Esophagus (tissue), 2 donors: ENCODE measurements around the gene UGT2B10. TPM values are rescaled to one million over a fixed set of nuclear protein-coding genes. Genes with fewer than 3 reads are reported as not detected.
A peak's percentile ranks its signal among the peaks of the same experiment; 100 is the strongest.
"Not testable (repeated sequence)": the region's sequence is repeated elsewhere in the genome, so short reads cannot be mapped to it uniquely, and the experiment has no call there.

Source experiments
- H3K27ac ChIP-seq, 2 donors: one replicate each; pipeline ENCODE4 v1.5.1; 2013; ENCODE audit warnings: low read depth in 2 of 2, mild to moderate bottlenecking in 2 of 2, inconsistent platforms in 1 of 2, low read length in 1 of 2, moderate library complexity in 1 of 2
- H3K27me3 ChIP-seq, 2 donors: one replicate each; pipeline ENCODE4 v1.6.1; 2013; ENCODE audit warnings: low read length in 2 of 2, control low read depth in 1 of 2, mild to moderate bottlenecking in 1 of 2; ENCODE audit not compliant: insufficient read depth in 2 of 2, control insufficient read depth in 1 of 2
- H3K36me3 ChIP-seq, 2 donors: one replicate each; pipeline ENCODE4 v1.6.1; 2013; ENCODE audit warnings: low read length in 1 of 2; ENCODE audit not compliant: control insufficient read depth in 2 of 2, insufficient read depth in 2 of 2
- H3K4me1 ChIP-seq, 2 donors: one replicate each; pipeline ENCODE4 v1.6.1; 2013; ENCODE audit warnings: low read length in 1 of 2; ENCODE audit not compliant: control insufficient read depth in 2 of 2, insufficient read depth in 2 of 2
- H3K4me3 ChIP-seq, 2 donors: one replicate each; pipeline ENCODE4 v1.5.1; 2013; ENCODE audit warnings: low read length in 2 of 2, mild to moderate bottlenecking in 2 of 2, low read depth in 1 of 2, moderate library complexity in 1 of 2
- H3K9me3 ChIP-seq, 2 donors: one replicate each; pipeline ENCODE4 v1.6.1; 2013; ENCODE audit warnings: mild to moderate bottlenecking in 2 of 2, low read depth in 1 of 2, low read length in 1 of 2, moderate library complexity in 1 of 2; ENCODE audit not compliant: control insufficient read depth in 2 of 2, insufficient read depth in 1 of 2
- WGBS, 2 donors: extraction: QIAGEN DNeasy Blood & Tissue Kit; methylation state at CpG; one replicate each; pipeline ENCODE4 v1.1.7; 2013; 5-methylcytosine and 5-hydroxymethylcytosine counted together
- polyA plus RNA-seq, 2 donors: library from polyadenylated mRNA; stranded (reverse); fragments of 200-250 nt; gene quantifications; one replicate each; pipeline ENCODE4 v1.2.3, GENCODE V29; 2013
- donor health status: healthy with polysubstance abuse.
- donor health status: Bipolar disorder and iron deficiency.

Gene UGT2B10
- polyA plus RNA-seq, 2 donors: not detected

- not testable (repeated sequence) for H3K36me3 ChIP-seq, H3K9me3 ChIP-seq, H3K27ac ChIP-seq, H3K27me3 ChIP-seq, H3K4me3 ChIP-seq, H3K4me1 ChIP-seq
- 67 to 68% methylated on average over 5 of the region's 5 CpGs for WGBS, 2 donors
These were observed 844 bp downstream of the UGT2B10 start for GRCh38 chr4:68816410-68817265.

DNA sequence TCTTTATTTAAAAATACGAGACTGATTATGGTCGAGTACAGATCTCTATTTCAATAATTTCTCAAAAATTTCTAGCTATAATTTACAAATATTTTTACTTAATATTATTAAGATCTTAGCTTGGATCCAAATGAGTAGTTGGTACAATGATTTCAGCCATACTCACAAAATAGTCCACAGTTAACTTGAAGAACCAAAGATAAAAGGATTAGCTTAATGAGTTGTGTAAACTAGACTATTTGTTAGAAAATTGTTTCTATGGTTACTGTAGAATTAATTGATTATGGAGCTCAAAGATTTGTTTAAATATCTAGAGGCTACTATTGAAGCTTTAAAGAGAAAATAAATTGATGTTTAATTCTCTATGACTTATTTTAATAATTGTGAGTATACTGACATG lies 1.6 kb downstream of the UGT2B10 start:
- Histone ChIP-seq H3K4me3 (no peak overlapping the region), H3K9me3 (no peaks in the 10 kb centered on the region), H3K36me3 (no peaks in the 10 kb centered on the region), H3K4me1 (no peaks in the 10 kb centered on the region), H3K27me3 (no peaks in the 10 kb centered on the region), H3K27ac (no peak overlapping the region)
- 78 to 83% methylated on average over 2 of the region's 2 CpGs for WGBS, 2 donors

- not testable (repeated sequence) for H3K4me3 ChIP-seq, H3K4me1 ChIP-seq, H3K27me3 ChIP-seq, H3K36me3 ChIP-seq, H3K9me3 ChIP-seq, H3K27ac ChIP-seq
- 60 to 64% methylated on average over 3 of the region's 3 CpGs for WGBS, 2 donors
These were observed 2.3 kb downstream of the UGT2B10 start for GRCh38 chr4:68818030-68818462.

- no peaks in the 10 kb centered on the region for H3K36me3 ChIP-seq
- no peaks in the 10 kb centered on the region for H3K9me3 ChIP-seq
- no peak overlapping the region for H3K4me3 ChIP-seq
- H3K4me1 ChIP-seq: no peaks in the 10 kb centered on the region
- H3K27me3 ChIP-seq: no peaks in the 10 kb centered on the region
- H3K27ac ChIP-seq: no peak overlapping the region
These were observed 15.8 kb downstream of the UGT2B10 start for GRCh38 chr4:68831642-68832041.

- 51 to 61% methylated on average over 3 of the region's 3 CpGs for WGBS, 2 donors
- H3K4me3 ChIP-seq: no peak overlapping the region
- H3K4me1 ChIP-seq: no peaks in the 10 kb centered on the region
- H3K9me3 ChIP-seq: no peaks in the 10 kb centered on the region
- H3K27ac ChIP-seq: no peak overlapping the region
- H3K27me3 ChIP-seq: no peaks in the 10 kb centered on the region
- no peaks in the 10 kb centered on the region for H3K36me3 ChIP-seq
These were observed 34.5 kb downstream of the UGT2B10 start for GRCh38 chr4:68850293-68850692.

DNA sequence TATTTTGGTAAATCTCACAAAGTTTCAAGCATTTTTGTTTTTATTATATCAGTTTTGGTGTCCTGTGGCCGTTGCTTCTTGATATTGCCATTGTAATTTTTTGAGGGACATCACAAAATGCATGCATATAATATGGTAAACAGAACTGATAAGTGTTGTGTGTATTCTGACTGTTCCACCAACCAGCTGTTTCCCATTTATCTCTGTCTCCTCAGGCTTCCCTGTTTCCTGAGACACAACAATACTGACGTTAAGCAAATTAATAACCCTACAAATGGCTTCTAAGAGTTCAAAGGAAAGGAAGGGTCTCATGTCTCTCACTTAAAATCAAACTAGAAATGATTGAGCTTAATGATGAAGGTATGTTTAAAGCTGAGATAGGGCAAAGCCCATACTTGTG lies 40.0 kb downstream of the UGT2B10 start:
- Histone ChIP-seq H3K36me3 (no peaks in the 10 kb centered on the region), H3K27ac (no peak overlapping the region), H3K9me3 (no peaks in the 10 kb centered on the region), H3K4me3 (no peak overlapping the region), H3K27me3 (no peaks in the 10 kb centered on the region), H3K4me1 (no peaks in the 10 kb centered on the region)
- 32 to 34% methylated on average over 2 of the region's 2 CpGs for WGBS, 2 donors

DNA sequence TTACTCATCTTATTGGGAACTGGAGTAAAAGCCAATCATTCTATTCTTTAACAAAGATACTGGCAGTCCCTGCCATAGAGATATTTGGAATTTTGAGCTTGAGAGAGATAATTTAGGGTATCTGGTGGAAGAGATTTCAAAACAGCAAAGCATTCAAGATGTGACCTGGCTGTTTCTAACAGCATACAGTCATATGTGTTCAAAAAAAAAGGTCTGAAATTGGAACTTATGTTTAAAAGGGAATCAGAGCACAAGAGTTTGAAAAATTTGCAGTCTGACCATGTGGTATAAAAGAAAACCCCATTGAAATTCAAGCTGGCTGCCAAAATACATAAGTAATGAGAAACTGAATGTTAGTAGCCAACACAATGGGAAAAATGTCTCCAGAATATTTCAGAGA lies 42.2 kb downstream of the UGT2B10 start:
- H3K9me3 ChIP-seq: no peaks in the 10 kb centered on the region
- H3K4me1 ChIP-seq: no peaks in the 10 kb centered on the region

DNA sequence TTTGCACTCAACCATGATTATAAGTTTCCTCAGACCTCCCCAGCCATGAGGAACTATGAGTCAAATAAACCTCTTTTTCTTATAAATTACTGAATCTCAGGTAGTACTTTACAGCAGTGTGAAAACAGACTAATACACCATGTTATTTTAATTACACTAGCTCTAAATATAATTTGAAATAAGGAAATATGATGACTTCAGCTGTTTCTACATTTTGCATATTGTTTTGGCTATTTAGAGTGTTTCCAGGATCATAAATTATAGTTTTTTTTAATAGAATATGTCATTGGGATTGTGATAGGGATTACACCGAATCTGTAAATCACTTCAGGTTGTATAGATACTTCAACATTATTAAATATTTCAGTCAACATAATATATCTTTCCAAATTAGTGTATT lies 43.9 kb downstream of the UGT2B10 start:
- no peaks in the 10 kb centered on the region for H3K9me3 ChIP-seq
- H3K27me3 ChIP-seq: no peaks in the 10 kb centered on the region
- H3K4me3 ChIP-seq: no peak overlapping the region
- no peaks in the 10 kb centered on the region for H3K4me1 ChIP-seq
- H3K27ac ChIP-seq: no peak overlapping the region
- H3K36me3 ChIP-seq: no peaks in the 10 kb centered on the region
- WGBS, 2 donors: 78 to 82% methylated on average over 1 of the region's 1 CpG

More for the DNA sequence above, 42.2 kb downstream of the UGT2B10 start:
- no peak overlapping the region for H3K4me3 ChIP-seq
- H3K27me3 ChIP-seq: no peaks in the 10 kb centered on the region
- no peak overlapping the region for H3K27ac ChIP-seq
- no peaks in the 10 kb centered on the region for H3K36me3 ChIP-seq

GRCh38 chr4:68861057-68861456 lies 45.3 kb downstream of the UGT2B10 start:
- Histone ChIP-seq H3K36me3 (no peaks in the 10 kb centered on the region), H3K27me3 (no peaks in the 10 kb centered on the region), H3K4me1 (no peaks in the 10 kb centered on the region)

GRCh38 chr4:68864438-68865187 lies 48.8 kb downstream of the UGT2B10 start:
- H3K27ac ChIP-seq: peak overlapping the region; percentile 32 to 79
- no peaks in the 10 kb centered on the region for H3K9me3 ChIP-seq
- H3K4me1 ChIP-seq: no peaks in the 10 kb centered on the region
- H3K4me3 ChIP-seq: peak overlapping the region in 1 of 2 donors; percentile 7
- H3K27me3 ChIP-seq: no peaks in the 10 kb centered on the region
- WGBS, 2 donors: 46 to 51% methylated on average over 6 of the region's 6 CpGs
- H3K36me3 ChIP-seq: no peaks in the 10 kb centered on the region

More at GRCh38 chr4:68861057-68861456, 45.3 kb downstream of the UGT2B10 start:
- Histone ChIP-seq H3K27ac (no peak overlapping the region), H3K4me3 (no peak overlapping the region), H3K9me3 (no peaks in the 10 kb centered on the region)
